ENCODE results near the gene CCNB2. TPM values are rescaled to one million over a fixed set of nuclear protein-coding genes. Genes with fewer than 3 reads are reported as not detected.

CCNB2 gene
- total and polyA plus RNA-seq, 10 of the 15 experiments (the other 5 are each of a cell fraction or from before 2014, with no cell fraction given) = 74.1 to 211 (median 103) TPM

DNA sequence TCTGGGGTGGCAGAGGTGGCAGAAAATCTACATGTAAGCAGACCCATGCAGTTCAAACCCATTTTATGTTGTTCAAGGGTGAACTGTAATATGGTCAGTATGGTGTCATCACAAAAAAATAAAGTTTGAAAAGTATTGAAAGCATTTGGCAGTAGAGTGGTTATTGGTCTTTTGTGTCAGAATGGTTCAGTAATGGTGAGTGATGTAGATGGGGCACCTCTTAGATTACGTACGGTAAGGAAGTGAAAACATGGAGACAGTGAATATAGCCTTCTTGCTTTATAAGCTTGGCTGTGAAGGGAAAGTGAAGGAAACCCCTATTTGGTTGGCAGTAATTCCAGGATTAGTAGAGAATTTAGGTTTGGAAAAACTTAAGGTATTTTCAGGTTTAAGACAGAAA, 17.2 kb upstream of the CCNB2 start:
- in situ Hi-C loops (cut with MboI) (no loop called here), intact Hi-C loops (cut with micrococcal nuclease; ENCODE audit: unreplicated experiment) (no loop called here)
- Histone ChIP-seq H3K4me1 (ENCODE audit: control insufficient read depth, insufficient read depth, low read length) (no peaks in the 10 kb centered on the region), H3K79me2 (ENCODE audit: control insufficient read depth, insufficient read depth, low read length) (no peaks in the 10 kb centered on the region), H3K27me3 (replicated peaks in 1 of 2; ENCODE audit: control insufficient read depth in 2 of 2, insufficient read depth in 2 of 2, low read length in 1 of 2) (no peaks in the 10 kb centered on the region), H3K9ac (ENCODE audit: control insufficient read depth, insufficient read depth, low read length) (no peak overlapping the region), H3K9me3 (replicated peaks; ENCODE audit: control insufficient read depth, insufficient read depth, low read length) (no peaks in the 10 kb centered on the region), H3K36me3 (ENCODE audit: control insufficient read depth in 2 of 2, insufficient read depth in 2 of 2, low read length in 1 of 2) (peaks cover 0 to 21% of the 10 kb centered on the region in 2 experiments), H3K4me3 (no peak overlapping the region), H4K20me1 (ENCODE audit: control insufficient read depth, insufficient read depth) (no peaks in the 10 kb centered on the region), H3K4me2 (ENCODE audit: control insufficient read depth, insufficient read depth) (no peak overlapping the region), H2AFZ (ENCODE audit: control insufficient read depth, low read depth, low read length) (no peak overlapping the region), H3K27ac (ENCODE audit: control insufficient read depth, insufficient read depth) (no peak overlapping the region)
- POLR2A ChIA-PET = no interaction called here
- CTCF ChIA-PET = no interaction called here
- no peak for TF ChIP-seq RB1 (IDR thresholded peaks at IDR 0.05; ENCODE audit: borderline replicate concordance)
- TF ChIP-seq ASH2L (IDR thresholded peaks at IDR 0.05; ENCODE audit: borderline replicate concordance, low read depth) = no peak
- RAD21 ChIA-PET (ENCODE audit: unreplicated experiment) = no interaction called here
- 100% methylated on average over 2 of the region's 2 CpGs for WGBS (ENCODE audit: insufficient coverage, insufficient replicate concordance, low lambda C conversion rate, missing lambda C conversion rate)
- SMC1A ChIA-PET (ENCODE audit: uncharacterized antibody, unreplicated experiment) = interaction anchor here (1.5 to 1.9 kb wide), 2 partner anchors 9 to 13 kb away, joined by 6 to 7 read pairs; no protein-coding TSS in a partner anchor
- FAIRE-seq (no peak), ATAC-seq (no peak), DNase-seq (ENCODE audit: low read depth, low spot score) (no peak)
- BruUV-seq (replicated peaks) = no TSS peak

DNA sequence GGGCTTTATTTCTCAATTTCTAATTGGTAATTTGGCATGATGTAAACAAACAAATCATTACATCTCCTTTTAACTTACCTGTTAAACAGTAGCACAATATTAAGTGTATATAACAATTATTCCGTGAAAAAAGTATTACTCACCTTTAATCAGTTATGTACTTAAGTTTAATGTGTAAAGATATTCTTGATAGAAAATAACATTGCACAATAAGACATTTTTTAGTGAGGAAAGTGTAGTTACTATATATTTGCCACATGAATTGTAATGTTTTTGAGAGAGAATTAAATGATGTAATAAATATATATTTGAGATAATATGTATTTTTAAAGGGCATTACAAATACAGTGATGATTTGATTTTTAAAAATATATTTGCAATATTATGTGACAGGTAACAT, 10.9 kb upstream of the CCNB2 start:
- Histone ChIP-seq H3K27me3 (replicated peaks in 1 of 2; ENCODE audit: control insufficient read depth in 2 of 2, insufficient read depth in 2 of 2, low read length in 1 of 2) (no peaks in the 10 kb centered on the region), H4K20me1 (ENCODE audit: control insufficient read depth, insufficient read depth) (no peaks in the 10 kb centered on the region), H3K9me3 (replicated peaks; ENCODE audit: control insufficient read depth, insufficient read depth, low read length) (no peaks in the 10 kb centered on the region), H3K27ac (ENCODE audit: control insufficient read depth, insufficient read depth) (no peak overlapping the region), H3K79me2 (ENCODE audit: control insufficient read depth, insufficient read depth, low read length) (no peaks in the 10 kb centered on the region), H3K4me2 (ENCODE audit: control insufficient read depth, insufficient read depth) (no peak overlapping the region), H3K9ac (ENCODE audit: control insufficient read depth, insufficient read depth, low read length) (no peak overlapping the region), H3K4me1 (ENCODE audit: control insufficient read depth, insufficient read depth, low read length) (no peaks in the 10 kb centered on the region), H3K36me3 (ENCODE audit: control insufficient read depth in 2 of 2, insufficient read depth in 2 of 2, low read length in 1 of 2) (peaks cover 1 to 17% of the 10 kb centered on the region in 2 experiments; a peak in 3 of 4 replicates), H3K4me3 (no peak overlapping the region), H2AFZ (ENCODE audit: control insufficient read depth, low read depth, low read length) (no peak overlapping the region)
- intact Hi-C loops (cut with micrococcal nuclease; ENCODE audit: unreplicated experiment) (no loop called here), in situ Hi-C loops (cut with MboI) (no loop called here)
- FAIRE-seq (no peak), DNase-seq (ENCODE audit: low read depth, low spot score) (no peak), ATAC-seq (no peak)
- BruUV-seq (replicated peaks) = no TSS peak
- ChIA-PET CTCF (no interaction called here), SMC1A (ENCODE audit: uncharacterized antibody, unreplicated experiment) (no interaction called here), POLR2A (no interaction called here), RAD21 (ENCODE audit: unreplicated experiment) (no interaction called here)
- 94% methylated on average over 1 of the region's 1 CpG for WGBS (ENCODE audit: insufficient coverage, insufficient replicate concordance, low lambda C conversion rate, missing lambda C conversion rate)
- TF ChIP-seq NFXL1 (IDR thresholded peaks at IDR 0.05; ENCODE audit: borderline replicate concordance) (no peak), RAD21 (IDR thresholded peaks at IDR 0.05; ENCODE audit: insufficient read depth, low read depth, low read length) (no peak), RAD51 (IDR thresholded peaks at IDR 0.05) (no peak), SMAD1 (IDR thresholded peaks at IDR 0.05; ENCODE audit: low read depth, partially characterized antibody) (no peak)
- TF ChIP-seq, protein P1, sequence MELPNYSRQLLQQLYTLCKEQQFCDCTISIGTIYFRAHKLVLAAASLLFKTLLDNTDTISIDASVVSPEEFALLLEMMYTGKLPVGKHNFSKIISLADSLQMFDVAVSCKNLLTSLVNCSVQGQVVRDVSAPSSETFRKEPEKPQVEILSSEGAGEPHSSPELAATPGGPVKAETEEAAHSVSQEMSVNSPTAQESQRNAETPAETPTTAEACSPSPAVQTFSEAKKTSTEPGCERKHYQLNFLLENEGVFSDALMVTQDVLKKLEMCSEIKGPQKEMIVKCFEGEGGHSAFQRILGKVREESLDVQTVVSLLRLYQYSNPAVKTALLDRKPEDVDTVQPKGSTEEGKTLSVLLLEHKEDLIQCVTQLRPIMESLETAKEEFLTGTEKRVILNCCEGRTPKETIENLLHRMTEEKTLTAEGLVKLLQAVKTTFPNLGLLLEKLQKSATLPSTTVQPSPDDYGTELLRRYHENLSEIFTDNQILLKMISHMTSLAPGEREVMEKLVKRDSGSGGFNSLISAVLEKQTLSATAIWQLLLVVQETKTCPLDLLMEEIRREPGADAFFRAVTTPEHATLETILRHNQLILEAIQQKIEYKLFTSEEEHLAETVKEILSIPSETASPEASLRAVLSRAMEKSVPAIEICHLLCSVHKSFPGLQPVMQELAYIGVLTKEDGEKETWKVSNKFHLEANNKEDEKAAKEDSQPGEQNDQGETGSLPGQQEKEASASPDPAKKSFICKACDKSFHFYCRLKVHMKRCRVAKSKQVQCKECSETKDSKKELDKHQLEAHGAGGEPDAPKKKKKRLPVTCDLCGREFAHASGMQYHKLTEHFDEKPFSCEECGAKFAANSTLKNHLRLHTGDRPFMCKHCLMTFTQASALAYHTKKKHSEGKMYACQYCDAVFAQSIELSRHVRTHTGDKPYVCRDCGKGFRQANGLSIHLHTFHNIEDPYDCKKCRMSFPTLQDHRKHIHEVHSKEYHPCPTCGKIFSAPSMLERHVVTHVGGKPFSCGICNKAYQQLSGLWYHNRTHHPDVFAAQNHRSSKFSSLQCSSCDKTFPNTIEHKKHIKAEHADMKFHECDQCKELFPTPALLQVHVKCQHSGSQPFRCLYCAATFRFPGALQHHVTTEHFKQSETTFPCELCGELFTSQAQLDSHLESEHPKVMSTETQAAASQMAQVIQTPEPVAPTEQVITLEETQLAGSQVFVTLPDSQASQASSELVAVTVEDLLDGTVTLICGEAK (IDR thresholded peaks at IDR 0.05; ENCODE audit: borderline replicate concordance) = no peak
- TF ChIP-seq, protein P2, sequence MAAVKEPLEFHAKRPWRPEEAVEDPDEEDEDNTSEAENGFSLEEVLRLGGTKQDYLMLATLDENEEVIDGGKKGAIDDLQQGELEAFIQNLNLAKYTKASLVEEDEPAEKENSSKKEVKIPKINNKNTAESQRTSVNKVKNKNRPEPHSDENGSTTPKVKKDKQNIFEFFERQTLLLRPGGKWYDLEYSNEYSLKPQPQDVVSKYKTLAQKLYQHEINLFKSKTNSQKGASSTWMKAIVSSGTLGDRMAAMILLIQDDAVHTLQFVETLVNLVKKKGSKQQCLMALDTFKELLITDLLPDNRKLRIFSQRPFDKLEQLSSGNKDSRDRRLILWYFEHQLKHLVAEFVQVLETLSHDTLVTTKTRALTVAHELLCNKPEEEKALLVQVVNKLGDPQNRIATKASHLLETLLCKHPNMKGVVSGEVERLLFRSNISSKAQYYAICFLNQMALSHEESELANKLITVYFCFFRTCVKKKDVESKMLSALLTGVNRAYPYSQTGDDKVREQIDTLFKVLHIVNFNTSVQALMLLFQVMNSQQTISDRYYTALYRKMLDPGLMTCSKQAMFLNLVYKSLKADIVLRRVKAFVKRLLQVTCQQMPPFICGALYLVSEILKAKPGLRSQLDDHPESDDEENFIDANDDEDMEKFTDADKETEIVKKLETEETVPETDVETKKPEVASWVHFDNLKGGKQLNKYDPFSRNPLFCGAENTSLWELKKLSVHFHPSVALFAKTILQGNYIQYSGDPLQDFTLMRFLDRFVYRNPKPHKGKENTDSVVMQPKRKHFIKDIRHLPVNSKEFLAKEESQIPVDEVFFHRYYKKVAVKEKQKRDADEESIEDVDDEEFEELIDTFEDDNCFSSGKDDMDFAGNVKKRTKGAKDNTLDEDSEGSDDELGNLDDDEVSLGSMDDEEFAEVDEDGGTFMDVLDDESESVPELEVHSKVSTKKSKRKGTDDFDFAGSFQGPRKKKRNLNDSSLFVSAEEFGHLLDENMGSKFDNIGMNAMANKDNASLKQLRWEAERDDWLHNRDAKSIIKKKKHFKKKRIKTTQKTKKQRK (IDR thresholded peaks at IDR 0.05; ENCODE audit: low read depth, low read length) = no peak

Measured in GM12878 (cell line).